HuH-7 (cell line): ENCODE measurements around the gene PRKCB.
A peak's percentile ranks its signal among the peaks of the same experiment; 100 is the strongest.

Experiments used
- DNase-seq: peaks from one replicate; pipeline ENCODE4 v3.0.0; 2011; ENCODE audit warnings: low spot score

The PRKCB gene

DNA sequence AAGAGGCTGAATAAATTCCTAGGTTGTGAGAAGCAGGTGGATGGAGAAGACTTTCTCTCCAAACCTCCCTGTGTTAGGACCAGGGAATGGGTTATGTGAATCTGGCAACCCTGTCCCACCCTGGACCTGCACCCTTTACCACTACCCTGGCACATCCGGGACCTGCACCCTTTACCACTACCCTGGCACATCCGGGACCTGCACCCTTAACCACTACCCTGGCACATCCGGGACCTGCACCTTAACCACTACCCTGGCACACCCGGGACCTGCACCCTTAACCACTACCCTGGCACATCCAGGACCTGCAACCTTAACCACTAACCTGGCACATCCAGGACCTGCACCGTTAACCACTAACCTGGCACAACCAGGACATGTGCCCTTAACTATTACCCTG lies 213.3 kb downstream of the PRKCB start:
- DNase-seq = no peak

DNA sequence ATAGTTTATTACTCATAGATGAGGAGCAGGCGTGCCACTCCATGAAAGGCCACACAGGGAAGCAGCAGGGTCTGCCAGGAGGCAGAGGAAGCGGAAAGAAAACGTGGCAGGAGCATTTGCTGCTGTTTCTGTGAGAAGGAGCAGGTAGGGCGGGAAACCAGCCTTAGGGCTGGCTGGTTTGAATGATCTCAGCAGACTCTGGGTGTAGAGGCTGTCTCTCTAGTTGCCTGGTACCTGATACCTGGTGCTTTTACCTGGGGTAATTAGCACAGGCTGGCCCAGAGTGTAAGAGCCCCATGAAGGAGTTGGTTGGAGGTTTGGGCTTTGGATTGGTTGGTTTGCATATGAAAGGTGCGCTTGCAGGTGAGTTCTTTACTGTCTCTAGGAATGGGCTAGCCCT lies 215.3 kb downstream of the PRKCB start:
- no peak for DNase-seq

DNA sequence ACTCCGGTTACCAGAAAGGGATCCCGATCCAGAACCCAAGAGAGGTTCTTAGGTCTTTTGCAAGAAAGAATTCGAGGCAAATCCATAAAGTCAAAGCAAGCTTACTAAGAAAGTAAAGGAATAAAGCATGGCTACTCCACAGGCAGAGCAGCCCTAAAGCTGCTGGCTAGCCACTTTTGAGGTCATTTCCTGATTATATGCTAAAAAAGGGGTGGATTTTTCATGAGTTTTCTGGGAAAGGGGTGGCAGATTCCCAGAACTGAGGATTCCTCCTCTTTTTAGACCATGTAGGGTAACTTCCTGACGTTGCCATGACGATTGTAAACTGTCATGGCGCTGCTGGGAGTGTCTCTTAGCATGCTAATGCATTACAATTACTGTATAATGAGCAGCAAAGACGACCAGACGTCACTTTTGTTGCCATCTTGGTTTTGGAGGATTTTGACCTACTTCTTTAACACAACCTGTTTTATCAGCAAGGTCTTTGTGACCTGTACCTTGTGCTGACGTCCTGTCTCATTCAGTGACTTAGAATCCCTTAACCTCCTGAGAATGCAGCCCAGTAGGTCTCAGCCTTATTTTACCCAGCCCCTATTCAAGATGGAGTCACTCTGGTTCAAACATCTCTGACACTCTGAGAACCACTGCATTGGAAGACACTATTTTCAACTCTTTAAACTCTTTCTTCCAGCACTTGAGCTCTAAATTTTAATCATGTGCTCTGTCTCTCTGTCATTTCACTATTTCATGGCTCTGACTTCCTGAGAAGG lies 216.7 kb downstream of the PRKCB start:
- no peak for DNase-seq

DNA sequence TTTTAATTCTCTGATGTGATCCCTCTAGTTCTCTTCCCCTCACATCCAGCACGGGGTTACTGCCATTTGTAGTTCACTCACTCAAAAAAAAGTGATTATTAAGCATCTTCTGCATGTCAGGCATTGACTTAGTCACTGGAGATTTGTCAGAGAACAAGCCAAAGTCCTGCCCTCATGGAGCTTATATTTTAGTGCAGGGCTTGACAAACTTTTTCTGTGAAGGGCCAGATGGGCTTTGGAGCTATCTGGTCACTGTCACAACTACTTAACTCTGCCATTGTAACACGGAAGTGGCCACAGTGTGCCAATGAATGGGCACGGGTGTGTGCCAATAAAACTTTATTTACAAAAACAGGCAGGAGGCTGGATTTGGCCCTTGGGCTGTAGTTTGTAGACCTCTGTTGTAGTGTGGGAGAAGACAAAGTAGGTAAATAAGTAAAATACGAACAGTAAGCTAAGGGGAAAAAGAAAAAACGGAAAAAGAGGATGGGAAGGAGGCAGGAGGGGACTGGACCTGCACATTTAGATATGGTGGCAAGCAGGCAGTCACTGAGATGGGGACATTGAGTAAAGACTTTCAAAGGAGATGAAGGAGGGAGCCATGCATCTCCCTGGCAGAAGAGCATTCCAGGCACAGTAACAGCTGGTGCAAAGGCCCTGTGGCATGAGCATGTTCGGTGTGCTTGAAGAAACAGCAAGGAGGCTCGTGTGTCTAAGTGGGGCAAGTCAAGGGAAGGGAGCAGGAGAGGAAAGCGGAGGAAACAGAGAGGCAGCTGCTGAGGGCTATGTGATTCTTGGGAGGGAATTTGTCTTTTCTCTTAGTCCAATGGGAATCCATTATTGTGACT lies 217.5 kb downstream of the PRKCB start:
- no peak for DNase-seq

DNA sequence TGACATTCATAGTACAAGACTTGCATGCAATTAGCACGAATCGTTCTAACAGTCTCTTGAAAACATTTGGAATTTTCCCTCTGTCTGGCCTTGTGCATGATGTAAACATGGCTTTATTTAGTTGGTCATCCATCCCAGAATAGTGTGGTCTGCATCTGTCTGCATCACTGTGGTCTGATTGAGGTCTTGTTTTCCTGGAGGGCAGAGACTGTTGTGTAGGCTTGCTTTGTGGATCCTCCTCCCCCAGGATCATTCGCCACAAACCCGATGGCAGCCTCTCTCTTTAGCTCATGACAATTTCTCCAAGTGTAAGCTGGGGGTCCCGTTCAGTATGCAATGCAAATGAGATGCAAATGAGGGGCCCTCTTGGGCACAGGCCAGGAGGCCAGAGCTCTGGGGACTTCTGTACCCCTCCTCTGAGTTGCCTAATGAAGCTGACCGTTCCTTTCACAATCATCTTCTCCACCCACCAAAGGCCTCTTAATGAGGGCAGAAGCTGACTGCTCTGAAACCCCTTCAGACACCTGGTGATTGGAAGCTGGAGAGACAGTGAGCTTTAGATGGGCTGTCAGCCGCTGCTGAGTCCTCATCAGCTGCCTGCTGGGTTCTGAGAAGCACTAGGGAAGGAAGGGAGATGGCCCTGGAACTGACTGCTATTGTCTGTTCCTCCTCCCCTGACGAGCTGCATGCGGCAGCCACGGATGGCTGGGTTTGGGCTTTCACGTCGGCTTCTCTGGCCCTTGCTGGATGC lies 219.1 kb downstream of the PRKCB start:
- DNase-seq = no peak

DNA sequence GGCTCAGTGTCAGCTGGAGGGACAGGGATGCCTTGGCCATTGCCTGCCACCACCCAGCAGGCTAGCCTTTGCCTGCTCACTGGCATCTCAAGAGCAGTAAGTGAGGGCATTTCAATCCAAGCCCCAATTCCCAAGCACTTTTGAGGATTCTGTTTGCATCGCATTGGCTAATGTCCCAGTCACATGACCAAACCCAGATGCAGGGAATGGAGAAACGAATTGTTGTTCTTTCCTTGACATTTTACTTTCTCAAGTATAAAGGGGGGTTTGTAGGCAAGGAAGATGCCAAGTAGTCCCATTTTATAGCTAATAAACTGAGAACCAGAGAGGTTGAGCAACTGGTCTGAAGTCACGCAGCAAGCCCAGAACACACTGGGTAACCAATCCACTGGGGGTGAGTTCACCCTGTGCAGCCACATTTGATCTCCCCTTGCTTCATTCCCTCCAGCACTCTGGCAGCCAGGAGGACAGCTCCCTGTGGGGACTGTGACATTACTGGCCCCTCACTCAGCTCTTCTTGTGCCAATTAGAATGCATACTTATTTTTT lies 226.6 kb downstream of the PRKCB start:
- DNase-seq = no peak

DNA sequence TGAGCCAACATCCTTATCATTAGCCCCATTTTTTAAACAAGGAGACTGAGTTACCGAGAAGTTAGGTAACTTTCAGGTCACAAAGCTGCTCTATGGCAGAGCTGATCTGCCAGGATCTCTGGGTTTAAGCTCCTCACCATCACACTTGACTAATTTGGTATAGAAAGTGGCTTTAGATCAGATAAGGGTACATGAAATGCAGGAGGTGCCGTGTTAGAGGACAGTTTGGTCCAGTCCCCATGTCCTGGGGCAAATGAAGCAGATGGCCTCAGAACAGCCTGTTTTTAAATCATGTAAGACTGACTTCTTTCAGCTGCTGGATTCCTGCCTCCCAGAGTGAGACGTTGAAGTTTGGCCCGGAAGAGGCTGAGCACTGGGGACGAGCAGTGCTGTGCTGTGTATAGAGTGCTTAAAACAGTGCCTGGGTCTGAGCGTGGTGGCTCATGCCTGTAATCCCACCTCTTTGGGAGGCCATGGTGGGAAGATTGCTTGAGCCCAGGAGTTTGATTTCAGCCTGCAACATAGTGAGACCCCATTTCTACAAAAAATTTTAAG lies 233.3 kb downstream of the PRKCB start:
- DNase-seq = no peak

DNA sequence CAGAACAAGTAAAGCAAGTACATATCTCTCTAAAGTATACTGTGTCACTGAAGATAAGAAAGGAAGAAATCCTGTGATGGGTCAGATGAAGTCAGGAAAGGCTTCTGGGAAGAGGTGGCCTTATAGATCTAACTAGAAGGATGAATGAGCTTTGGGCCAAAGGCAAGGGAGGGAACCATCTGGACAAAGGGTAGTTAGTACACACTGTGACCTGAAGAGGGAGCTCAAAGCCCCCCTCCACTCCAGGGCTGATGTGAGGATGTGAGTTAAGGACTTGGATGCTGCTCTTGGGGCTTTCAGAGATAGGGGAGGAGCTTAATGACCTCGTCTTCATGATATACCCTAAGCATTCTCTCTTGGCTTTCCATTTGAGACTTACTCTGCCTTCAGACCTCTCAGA lies 235.1 kb downstream of the PRKCB start:
- peak; percentile 50 for DNase-seq

DNA sequence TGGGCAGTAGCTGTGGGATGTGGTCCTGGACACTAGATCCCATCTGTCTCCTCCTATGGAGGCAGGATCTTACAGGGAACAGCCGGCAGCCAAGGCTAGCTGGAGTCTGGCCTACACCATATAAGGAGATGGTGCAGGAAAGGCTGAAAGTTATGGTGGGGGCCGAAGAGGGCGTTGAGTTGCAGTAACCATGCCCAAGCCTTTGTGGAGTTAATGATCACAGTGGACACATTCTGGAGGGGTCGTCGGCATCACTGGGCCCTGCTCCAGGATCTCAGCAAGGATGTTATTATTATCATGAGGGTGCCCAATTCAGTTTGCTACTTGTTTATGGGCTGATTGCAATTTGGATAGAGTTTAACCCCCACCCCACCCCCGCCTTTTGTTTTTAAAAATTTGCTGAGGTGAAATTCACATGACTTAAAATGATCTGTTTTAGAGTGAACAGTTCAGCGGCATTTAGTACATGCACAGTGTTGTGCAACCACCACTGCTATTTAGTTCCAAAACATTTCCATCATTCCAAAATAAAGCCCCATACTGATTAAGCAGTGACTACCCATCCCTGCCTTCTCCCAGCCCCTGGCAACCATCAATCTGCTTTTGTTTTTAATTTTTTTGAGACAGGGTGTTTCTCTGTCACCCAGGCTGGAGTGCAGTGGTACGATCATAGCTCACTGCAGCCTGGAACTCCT lies 236.0 kb downstream of the PRKCB start:
- DNase-seq = no peak

DNA sequence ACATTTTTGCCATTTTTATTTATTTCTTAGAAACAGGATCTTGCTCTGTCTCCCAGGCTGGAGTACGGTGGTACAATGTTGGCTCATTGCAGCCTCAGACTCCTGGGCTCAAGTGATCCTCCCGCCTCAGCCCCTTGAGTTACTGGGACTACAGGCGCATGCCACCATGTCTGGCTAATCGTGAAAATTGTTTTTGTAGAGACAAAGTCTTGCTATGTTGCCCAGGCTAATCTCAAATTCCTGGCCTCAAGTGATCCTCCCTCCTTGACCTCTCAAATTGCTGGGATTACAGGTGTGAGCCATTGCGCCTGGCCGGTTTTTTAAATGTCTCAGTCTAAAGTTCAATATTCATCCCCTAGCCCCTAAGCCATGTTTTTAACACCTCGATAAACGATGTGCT lies 237.5 kb downstream of the PRKCB start:
- no peak for DNase-seq

DNA sequence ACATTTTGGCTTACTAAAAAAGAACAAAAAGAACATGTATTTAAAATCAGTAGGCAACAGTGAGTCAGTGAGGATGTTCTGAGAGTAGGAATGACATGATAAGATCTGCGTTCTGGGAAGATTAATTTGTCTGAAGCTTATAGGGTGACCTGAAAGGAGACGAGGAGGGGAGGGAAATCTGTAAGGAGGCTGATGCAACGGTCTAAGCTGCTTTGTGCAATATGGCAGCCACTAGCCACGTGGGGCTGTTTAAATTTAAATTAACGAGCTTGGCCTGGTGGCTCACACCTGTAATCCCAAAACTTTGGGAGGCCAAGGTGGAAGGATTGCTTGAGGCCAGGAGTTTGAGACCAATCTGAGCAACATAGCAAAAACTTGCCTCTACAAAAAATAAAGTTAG lies 238.8 kb downstream of the PRKCB start:
- no peak for DNase-seq

DNA sequence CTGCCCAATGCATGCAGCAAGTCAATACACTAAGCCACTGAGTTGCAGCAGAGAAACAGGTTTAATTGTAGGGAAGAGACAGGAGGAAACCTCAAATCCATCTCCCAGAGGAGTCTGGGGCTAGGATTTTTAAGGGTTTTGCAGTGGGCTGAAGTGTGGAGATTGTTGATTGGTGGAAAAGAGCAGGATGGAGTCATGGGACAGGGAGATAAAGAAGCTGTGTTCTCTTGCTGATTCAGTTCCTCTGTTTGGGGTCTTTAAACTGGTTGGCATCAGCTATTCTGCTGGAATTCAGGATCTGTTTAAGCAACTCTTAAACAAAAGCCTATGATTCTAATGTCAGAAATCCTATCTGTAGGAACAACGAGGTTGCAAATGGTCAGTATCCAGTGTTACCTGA lies 239.5 kb downstream of the PRKCB start:
- no peak for DNase-seq

DNA sequence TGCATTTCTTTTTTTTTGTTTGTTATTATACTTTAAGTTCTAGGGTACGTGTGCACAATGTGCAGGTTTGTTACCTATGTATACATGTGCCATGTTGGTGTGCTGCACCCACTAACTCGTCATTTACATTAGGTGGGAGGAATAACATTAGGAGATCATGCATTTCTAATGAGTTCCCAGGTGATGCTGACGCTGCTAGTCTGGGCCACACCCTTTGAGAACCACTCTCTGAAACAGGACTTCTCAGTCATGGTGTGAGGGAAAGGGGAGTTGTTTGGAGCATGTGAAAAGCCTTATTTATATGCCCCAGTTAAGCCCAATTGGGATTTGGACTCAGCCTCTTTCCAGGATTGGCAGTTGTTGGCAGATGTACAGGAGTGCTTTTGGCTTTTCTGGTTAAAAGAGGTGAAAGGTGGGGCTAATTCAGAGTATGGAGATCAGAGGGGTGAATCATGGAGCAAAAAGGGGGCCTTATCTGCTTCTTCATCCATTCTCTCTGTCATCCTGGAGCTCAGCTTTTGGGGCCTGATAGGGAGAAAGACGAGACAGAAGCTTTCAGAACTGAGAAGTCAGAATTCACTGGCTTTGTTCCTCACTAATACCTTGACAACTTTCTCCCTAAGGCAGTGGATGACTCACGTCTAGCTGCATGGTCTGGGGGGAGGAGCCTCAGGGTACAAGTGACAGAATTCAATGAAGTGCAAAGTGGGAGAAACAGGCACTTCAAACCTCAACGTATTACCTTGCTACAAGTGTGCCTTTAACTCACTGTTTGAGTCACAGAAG lies 240.3 kb downstream of the PRKCB start:
- no peak for DNase-seq

DNA sequence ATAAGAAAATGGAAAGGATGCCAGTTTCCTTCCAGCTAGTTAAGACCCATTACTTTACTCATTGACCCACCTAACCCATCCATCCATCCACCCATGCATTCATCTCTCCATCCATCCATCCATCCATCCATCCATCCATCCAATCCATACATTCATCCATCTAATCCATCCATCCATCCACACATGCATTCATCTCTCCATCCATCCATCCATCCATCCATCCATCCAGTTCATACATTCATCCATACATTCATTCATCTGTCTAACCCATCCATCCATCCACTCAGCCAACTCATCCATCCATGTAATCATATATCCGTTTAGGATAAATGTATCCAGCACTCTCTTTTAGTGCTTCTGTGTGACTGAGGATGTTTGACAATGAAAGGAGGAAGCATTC lies 241.5 kb downstream of the PRKCB start:
- no peak for DNase-seq

DNA sequence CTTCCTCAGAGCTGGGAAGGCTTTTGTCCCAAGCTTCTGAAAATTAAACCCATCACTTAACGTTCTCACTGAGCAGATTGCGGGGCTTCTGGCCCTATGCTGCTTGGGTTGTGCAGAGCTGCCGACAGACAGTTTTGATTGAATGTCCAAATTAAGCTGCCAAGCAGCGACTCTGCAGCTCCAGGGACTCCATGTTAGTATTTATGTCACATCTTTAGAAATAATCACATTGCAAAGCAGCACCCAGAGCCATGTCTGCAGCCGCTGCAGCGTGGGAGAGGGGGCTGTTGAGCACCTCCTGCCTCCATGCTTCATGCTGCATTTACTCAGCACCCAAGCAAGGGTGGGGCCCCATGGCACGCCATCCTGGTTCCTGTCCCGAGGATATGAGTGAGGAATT lies 242.2 kb downstream of the PRKCB start:
- DNase-seq = no peak

DNA sequence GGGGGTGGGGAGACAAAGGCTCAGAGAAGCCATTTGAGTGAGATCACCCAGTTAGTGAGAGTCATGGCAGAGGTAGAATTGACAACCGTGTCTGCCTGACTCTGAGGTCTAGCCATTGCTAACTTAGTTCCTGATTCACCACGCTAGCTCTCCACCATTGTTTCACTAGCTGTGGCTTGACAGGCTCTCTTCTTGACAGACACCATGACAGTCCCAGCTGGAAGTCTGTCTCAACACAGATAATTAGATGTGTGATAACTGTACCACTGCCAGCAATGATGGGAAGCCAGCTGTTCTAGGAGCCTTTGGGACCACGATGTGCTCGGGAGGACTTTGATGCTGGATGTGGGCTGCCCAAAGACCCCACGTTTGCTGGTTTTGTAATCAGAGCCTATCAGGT lies 249.9 kb downstream of the PRKCB start:
- no peak for DNase-seq

DNA sequence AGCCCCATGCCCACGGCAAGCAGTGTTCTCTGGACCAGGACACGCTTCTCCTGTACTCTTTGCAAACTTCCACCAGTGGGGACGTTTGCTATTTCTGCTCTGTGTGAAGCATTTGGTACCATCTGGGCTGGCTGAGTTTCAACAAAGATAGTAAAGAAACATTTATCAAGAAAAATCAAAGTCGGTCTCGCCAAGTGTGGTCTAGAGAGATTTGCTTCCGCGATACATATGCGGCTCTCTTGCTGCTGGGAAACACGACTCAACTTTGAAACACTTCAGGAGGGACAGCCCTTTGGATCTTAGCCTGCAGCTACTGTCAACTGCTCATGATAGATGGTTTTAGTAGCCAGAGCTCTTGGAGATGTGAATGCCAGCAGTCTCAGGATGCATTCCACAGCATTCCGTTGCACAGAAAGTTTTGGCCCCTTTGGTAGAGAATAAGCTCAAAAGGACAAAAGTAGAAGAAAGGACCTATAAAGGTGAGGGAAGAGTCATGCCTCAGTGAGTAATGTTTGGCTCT lies 252.2 kb downstream of the PRKCB start:
- no peak for DNase-seq

DNA sequence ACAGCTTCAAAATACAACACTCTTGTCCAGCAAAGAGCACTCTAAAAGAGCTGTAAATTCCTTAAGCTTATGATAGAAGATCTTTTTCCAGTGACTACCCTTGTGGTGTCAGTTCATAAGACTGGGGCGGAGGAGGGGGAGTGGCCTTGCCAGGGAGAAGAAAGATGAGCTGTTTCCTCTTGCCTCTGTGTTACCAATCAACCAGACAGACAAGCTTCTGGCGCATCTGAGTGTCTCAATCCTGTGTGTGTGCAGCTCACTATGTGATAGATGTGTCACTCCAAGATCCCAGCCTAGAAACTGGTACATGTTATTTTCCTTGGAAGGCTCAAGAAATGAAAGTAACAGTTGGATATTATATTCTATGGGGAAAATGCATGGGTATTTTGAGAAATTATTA lies 253.0 kb downstream of the PRKCB start:
- no peak for DNase-seq

DNA sequence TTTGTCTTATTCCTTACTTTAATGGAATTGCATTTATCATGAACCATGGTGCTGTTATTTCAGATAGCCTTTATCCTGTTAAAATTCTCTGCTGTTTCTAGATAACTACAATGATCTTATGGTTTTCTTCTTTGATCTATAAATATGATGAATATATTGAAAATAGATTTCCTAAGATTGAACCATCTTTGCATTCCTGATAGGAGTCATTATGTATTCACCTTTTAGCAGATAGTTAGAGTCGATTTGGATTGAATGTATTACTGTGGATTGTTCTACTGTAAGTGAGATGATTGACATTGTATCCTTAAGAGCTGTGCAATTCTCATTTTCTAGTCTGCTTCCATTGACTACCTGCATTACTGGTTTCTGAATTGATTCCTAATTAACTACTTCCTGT lies 255.3 kb downstream of the PRKCB start:
- DNase-seq = no peak

DNA sequence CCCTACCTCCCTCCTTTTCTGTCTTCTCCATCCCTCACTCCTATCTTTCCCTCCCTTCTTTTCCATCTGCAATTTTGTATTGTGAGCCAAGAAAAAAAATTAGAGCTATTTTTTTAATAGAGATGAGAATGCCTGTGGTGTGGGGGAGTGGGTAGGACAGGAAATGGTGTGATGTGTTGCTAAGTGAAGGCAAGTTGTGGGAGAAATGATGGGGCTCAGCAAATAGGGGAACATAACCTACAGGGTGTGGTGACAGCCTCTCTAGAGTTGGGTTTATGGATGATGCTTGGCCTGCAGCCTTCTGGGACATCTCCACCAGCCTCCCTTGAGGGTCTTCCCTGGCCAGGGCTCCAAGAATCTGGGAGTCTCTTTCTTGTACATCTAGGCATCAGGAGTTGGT lies 257.3 kb downstream of the PRKCB start:
- DNase-seq = no peak

DNA sequence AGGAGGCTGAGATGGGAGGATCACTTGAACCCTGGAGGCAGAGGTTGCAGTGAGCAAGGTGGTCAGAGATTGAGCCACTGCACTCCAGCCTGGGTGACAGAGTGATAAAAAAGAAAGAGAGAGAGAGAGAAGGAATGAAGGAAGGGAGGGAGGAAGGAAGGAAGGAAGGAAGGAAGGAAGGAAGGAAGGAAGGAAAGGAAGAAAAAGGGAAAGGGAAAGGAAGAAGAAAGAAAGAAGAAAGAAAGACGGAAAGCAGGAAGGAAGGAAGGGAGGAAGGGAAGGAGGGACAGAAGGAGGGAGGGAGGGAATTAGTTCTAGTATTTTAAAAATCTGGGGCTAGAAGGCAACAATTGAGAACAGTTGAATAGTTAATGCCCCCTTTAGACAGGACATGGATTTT lies 258.9 kb downstream of the PRKCB start:
- no peak for DNase-seq
